GM19372 (cell line): ENCODE data around the gene ARF1.

Experiments
- ATAC-seq: cut with Tn5 transposase; IDR thresholded peaks from one replicate; pipeline ENCODE4 v1.9.1; 2021; ENCODE audit warnings: mild to moderate bottlenecking, low read depth, moderate library complexity; ENCODE audit not compliant: unreplicated experiment

Gene ARF1

DNA sequence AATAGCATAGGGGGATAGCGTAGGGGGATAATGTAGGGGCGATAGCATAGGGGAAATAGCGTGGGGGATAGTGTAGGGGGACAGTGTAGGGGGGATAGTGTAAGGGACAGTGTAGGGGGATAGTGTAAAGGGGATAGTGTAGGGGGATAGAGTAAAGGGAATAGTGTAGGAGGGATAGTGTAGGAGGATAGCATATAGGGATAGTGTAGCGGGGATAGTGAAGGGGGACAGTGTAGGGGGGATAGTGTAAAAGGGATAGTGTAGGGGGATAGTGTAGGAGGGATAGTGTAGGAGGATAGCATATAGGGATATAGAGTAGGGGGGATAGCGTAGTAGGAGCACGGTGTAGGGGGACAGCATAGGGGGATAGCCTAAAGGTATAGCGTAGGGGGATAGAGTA lies 14.1 kb upstream of the ARF1 start:
- no peak for ATAC-seq

DNA sequence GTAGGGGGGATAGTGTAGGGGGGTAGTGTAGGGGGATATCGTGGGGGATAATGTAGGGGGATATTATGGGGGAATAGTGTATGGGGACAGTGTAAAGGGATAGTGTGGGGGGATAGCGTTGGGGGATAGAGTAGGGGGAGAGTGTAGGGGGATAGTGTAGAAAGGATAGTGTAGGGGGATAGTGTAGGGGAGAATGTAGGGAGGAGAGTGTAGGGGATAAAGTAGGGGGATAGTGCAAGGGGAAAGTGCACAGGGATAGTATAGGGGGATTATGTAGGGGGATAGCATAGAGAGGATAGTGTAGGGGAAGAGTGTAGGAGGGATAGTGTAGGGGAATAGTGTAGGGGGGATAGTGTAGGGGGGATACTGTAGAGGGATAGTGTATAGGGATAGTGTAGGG lies 12.3 kb upstream of the ARF1 start:
- ATAC-seq: no peak

DNA sequence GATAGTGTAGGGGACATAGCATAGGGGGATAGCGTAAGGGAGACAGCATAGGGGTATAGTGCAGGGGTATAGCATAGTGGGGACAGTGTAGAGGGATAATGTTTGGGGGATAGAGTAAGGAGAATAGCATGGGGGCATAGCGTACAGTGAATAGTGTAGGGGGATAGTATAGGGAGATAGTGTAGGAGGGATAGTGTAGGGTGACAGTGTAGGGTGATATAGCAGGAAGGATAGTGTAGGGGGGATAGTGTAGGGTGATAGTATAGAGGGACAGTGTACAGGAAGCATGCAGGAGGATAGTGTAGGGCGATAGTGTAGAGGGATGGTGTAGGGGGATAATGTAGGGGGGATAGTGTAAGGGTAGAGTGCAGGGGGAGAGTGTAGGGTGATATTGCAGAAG lies 11.7 kb upstream of the ARF1 start:
- ATAC-seq: no peak

DNA sequence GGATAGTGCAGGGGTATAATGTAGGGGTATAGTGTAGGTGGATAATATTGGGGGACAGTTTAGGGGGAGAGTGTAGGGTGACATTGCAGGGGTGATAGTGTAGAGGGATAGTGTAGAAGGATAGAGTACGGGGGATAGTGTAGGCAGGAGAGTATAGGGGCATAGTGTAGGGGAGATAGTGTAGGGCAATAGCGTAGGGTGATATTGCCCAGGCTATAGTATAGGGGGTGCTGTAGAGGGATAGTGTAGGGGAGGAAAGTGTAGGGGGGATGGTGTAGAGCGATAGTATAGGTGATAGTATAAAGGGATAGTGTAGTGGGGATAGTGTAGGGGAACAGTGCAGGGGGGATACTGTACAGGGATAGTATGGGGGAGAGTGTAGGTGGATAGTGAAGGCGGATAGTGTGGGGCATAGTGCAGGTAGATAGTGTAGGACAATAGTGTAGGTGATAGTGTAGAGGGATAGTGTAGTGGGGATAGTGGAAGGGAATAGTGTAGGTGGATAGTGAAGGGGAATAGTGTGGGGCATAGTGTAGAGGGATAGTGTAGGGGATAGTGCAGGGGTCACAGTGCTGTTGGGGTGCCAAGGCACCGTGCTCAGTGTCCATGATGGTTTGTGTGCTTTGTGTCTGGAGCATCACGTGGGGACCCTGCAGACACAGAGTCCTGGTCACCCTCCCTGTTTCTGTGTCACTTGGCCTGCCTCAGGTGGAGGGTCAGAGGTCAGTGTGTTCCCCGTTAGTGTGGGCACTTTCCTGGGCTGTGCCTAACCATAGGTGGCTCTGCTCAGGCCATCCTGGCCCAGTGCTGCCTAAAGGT lies 10.5 kb upstream of the ARF1 start:
- no peak for ATAC-seq

DNA sequence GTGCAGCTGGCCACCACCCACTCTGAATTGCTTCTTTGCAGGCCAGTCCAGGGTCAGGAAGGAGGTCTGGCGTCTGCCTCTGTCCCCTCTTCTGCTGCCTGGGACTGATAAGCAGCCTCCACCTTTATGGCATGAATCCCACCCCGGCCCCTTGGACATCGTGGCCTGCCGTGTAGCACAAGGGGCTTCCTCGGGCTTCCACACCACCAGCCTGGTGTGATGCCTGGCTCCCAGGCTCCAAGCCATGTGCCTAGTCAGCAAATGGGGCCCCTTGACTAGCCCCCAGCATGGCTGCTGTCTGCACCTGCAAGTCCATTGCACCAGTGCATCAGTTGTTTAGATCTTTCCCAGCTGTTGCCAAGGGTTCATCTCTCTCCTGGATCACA lies 9.9 kb upstream of the ARF1 start:
- ATAC-seq: no peak

DNA sequence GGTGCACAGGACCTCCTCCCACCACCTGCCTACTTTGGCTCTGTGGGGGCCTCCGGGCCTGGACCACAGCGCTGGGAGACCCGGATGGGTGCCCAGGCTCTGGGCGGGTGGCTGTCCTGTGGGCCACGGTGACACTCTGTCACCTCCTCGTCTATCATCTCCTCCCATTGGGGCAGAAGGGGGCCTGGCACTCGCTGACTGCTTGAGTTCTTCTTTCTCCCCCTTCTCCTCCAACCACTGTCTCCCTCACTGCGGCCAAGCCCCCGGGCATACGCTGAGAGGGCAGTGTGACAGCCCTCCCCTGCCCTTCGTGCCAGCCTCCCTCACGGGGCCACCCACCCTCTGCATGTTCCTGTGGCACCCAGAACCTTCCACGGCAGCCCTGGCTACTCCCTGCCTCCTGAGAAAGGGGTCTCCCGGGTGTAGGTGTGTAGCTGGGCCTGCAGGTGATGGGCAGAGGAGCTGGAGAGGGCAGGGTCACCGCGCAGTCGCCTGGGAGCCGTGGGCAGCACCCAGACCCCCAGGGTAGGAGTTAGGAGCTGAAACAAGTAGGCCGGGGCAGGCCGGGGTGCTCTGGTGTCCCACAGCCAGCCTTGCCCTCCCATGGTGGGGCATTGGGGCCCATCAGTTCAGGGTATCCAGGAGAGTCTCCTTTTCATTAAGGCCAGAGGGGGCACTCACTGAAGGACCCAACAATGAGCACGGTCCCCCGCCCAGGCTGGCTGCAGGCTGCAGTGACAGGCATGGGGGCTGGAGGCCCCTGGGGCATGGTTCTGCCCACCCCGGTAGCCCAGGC lies 9.2 kb upstream of the ARF1 start:
- no peak for ATAC-seq

DNA sequence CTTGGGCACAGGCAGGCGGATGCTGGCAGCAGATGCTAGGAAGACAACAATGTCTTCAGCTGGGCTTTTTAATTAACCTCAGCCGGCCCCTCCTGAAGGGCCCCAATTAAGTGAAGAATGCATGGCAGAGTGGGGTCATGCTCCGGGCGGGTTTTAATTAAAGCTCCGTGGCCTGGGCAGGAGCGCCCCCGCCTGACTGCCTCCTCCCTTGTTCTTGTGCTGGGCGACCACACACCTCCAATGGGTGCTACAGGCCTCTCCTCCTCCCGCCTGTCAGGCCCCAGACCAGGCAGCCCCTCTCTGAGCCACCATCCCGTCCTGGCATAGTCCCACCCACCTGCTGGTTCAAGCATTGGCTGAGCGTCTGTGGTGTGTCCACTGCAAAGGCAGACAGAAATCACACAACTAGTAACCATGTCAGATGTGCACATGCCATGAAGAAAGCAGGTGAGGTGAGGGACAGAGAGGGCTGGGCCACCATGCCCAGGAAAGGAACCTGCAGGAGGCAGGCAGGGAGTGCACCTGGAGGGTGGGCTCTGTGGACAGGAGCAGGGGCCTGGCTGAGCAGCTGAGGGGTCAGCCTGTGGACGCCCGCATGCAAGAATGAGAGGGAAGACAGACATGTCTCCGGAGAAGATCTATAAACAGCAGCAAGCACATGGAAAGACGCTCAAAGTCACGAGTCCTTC lies 8.5 kb upstream of the ARF1 start:
- no peak for ATAC-seq

DNA sequence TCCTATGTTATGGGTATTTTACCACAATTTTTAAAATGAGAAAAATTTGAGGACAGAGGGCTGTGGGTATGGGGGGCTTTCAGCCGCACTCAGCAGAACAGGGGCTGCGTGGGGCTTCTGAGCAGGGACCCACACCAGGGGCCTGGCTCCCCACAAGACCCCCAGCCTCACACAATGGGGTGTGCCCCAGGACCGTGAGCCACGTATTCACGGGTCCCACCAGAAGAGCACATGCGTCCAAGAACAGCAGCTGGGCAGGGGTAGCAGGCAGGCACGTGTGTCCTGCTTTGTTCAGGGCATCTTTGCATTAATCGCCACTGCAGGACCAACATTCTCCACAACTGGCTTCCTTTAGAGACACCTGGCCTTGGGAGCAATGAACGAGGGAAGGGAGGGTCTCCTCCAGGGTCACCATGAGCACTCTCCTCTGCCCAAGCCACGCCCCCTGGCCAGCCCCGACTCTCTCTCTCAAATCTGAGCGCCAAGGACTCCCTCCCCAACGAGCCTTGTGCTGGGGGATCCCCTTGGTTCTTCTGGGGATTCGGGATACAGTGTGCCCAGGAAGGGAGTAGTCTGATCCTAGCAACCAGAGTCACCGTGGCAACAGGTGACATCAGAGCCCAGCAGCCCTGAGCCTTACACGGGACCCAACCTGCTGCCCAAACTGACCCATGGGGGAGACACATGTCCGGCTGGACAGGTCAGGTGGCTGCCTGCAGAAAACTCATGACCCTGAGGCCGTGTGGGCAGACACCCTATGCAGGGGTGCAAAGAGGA lies 7.4 kb upstream of the ARF1 start:
- ATAC-seq: no peak

DNA sequence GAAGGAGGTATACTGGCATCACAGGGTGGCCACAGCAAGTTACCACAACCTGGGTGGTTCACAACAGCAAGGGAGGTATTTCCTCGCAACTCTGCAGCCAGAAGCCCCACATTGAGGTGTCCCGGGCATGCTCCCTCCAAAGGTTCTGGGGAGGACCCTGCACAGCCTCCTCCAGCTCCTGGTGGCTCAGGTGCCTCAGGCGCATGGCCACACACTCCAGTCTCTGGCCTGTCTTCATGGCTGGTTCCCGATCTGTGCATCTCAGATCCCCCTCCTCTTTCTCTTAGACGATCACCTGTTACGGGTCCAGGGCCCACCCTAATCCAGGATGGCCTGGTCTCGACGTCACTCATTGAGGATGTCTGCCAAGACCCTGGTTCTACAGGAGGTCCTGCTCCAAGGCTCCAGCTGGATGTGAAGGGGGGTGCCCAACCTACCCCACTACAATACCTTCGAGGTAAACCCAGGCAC lies 6.7 kb upstream of the ARF1 start:
- ATAC-seq: no peak

DNA sequence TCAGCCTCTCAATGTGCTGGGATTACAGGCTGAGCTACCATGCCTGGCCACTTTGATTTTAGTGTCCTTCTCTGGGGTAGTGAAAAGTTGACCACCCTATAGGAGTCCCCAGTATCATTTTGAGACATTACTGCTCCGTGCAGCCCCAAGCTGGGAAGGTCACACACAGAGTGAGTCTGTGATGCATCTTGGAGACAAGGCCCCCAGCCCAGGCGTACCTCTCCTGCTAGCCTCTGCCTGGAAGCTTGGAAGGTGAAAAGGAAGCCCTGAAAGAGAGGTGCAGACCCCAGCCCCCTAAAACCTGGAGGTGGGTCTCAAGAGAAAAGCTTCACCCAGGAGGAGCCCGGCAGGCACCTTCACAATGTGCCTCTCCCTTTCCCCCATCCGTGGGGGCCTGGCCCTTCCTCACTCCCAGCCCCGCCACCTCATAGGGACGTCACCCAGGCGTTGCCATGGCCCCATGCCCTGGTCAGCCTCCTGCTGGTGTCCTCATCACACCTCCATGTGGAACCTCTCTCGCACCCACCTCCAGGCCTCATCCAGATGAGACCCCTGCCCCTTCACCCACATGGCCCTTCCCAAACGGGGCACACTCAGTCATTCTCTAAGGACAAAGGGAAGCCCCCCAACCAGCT lies 5.6 kb upstream of the ARF1 start:
- no peak for ATAC-seq

DNA sequence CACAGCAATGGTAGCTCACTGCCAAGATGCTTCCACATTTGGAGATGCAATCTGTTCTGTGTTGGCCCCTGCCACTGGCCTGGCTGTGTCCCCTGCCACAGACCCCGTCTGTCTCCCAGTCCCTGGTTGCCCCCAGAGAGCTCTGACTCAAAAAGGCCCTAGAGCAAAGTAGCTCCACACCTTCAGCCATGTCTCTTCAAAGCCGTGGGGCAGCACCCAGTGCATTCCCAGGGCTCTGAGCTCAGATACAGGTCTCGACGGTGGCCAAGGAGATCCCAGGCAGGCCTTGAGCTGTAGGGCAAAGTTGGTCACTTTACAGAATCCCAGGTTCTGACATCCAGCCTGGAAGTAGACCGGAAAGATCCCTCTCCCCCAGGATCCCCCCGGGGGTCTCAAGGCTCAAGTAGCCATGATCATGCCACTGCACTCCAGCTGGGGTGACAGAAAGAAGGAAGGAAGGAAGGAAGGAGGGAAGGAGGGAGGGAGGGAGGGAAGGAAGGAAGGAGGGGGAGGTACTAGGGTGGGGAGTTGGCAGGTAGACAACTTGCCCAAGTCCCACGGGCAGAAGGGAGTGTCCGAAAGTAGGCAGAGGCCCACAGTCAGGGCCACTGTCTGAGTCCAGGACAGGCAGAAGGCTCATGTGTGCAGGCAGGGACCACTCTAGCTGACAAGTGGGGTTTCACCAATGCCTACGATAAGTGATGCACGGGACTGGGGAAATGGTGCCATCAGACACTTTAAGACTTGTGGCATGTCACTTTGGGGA lies 4.8 kb upstream of the ARF1 start:
- ATAC-seq: no peak

DNA sequence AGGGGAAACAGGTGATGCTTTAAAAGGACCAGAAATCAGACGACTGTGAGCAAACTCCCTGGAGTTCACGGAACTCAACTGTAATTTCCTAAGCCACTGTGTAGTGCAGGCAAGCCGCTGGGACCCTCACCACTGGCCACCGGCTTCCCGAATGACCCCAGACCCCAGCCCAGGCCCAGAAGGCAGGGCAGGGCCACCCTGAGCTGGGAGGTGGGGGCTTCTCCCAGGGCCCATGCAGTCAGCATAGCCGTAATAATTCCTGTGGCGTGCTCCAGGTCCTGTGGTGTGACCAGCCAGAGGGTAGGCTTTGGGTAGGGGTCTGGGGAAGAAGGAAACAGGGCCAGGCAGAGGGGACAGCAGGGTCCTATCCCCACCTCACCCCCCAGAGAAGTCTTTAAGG lies 3.5 kb upstream of the ARF1 start:
- ATAC-seq: no peak

DNA sequence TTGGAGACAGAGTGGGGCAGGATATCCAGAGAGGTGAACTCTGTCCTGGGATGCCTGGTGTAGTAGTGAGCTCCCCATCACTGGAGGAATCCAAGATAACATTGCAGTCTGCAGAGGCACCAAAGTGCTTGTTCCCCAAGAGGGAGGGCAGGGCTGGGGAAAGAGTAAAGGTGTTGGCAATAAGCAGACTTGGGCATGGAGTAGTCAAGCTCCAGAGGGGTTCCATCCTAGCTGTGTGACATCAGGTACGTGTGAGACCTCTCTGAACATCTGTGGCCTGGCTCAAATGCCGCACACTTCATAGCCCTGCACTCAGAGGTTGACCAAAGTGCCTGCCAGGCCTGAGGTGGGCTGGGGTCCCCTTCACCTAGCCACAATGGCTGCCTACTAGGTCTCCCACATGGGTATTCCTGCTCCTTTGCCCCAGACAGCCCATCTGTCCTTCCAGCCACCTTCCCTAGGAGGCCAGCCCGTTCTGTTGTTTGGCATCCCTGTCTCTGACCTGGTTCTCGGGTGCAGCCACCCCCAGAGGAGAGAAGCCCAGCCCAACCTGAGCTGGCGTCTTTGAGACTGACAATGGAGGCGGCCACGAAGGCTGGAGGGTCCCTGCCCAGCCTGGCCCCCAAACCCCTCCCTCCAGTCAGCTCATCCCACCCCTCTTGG lies 2.8 kb upstream of the ARF1 start:
- ATAC-seq: no peak

DNA sequence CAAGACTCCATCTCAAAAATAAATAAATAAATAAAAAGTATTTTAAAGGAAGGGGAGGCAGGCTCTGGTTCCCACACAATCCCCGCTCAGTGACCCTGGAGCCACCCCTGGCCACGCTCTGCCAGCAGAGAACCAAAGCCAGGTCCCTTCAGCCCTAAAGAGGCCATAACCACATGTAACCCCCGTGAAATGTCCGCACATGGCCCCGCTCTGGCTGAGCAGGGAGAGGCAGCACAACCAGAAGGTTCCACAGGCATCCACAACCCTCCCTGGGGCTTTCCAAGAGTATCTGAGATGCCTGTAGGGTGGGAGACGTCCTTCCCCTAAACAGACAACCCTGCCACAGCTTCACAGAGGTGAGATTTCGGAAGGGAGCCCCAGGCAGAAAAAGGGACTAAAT lies 1.4 kb upstream of the ARF1 start:
- ATAC-seq: no peak

DNA sequence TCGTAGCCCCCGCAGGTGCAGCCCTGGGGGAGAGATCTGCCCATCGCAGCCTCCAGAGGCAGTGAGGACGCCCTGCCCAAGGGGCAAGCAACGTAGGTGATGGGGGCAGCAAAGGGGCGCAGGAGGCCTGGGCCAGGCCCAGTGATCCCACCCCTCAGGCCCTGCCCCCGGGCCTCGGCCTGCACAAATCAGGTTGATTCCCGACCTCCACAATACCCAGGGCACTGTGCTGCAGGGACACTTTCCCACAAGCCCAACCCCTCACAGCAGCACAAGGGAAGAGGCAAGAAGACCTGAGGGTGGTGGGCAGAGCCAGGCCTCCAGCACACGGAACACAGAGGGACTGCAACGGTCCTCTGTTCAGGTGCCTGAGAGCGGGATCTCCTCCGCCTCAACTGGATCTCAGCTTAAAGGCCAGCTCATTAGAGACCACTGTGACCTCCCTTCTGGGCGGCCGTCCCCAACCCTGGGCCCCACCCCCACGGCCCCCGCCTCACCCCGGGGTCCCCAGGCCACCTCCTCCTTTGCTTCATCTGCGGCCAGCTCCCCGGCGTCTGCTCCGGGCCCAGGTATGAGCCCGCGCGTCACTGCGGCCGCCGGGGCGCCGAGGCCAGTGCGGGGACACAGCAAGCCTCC lies 812 bp upstream of the ARF1 start:
- peak; percentile 5 for ATAC-seq

DNA sequence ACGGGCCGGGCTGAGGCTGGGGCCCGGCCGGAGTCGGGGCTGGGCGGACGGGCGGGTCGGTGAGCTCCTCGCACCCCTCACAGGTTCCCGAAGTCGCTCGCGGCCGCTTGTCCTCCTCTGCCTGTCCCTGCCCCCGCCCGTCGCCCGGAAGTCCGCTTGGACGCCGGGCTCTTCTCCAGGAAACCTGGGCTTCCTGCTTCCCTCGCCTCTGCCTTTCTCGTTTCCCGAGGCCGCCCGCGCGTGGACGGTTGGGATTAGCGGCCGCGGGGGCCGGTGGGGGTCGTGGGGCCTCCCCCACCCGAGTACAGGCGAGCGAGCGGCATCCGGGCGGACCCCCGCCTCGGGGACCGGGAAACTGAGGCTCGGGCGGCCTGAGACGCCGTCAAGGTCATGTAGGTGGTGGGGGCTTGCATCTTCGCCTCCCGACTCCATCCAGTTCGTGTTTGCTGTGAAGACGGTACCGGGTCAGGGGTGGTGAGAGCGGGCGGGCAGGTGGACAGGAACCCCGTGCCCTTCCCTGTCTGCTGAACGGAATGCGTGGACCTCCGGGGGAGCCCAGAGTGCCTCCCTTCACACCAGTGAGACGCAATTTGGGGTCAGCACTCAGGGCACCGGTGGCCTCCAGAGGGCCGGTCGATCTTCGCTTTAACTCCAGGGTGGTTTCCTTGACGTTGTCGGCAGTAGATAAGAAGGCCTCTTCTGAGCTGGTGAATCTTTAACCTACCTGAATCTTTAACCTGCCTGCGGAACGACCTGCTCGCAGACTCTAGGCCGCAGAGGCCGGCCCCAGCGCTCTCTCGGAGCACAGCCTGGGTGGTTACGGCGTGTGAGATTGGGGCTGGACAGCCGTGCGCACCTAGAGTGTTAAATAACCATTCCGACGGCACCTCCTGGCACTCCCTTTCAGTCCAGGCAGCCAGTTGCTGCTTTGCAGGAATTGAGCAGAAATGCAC lies 686 bp downstream of the ARF1 start:
- no peak for ATAC-seq

DNA sequence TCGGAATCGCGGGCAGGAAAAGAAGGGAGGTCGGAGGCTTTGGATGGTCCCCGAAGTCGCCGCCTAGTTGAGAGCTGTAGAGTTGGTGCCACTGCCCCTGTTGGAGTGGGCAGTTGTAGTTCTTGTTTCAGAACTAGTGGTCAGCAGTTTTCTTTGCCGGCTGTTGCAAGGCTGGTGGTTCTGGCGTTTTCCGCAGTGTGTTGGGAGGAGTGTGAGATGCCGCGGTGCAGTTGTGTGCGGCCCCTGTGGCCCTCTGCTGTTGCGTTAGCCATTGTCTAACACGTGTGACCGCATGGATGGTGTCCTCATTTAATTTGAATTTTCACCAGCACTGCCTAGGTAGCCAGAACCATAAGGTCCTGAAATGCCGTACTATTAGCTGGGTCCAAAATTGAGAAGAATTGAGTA lies 1.4 kb downstream of the ARF1 start:
- no peak for ATAC-seq
